ENCODE data around the gene PHC2.

- TF ChIP-seq CTCF (tag by site-specific recombination; IDR thresholded peaks at IDR 0.05) (no peak), SETDB1 (IDR thresholded peaks at IDR 0.05; ENCODE audit: insufficient read length, low read length) (no peak), SP3 (tag by site-specific recombination; IDR thresholded peaks at IDR 0.05) (no peak), ZNF76 (tag by site-specific recombination; IDR thresholded peaks at IDR 0.05; ENCODE audit: borderline replicate concordance, low read depth) (no peak), YY1 (tag by site-specific recombination; IDR thresholded peaks at IDR 0.05) (no peak), ZNF302 (tag by site-specific recombination; IDR thresholded peaks at IDR 0.05; ENCODE audit: low read depth) (no peak), ZNF121 (tag by site-specific recombination; IDR thresholded peaks at IDR 0.05) (no peak), ZNF416 (tag by site-specific recombination; IDR thresholded peaks at IDR 0.05) (no peak), ZNF558 (tag by site-specific recombination; IDR thresholded peaks at IDR 0.05) (no peak), ZBTB17 (tag by site-specific recombination; IDR thresholded peaks at IDR 0.05) (no peak), ZNF560 (tag by site-specific recombination; IDR thresholded peaks at IDR 0.05; ENCODE audit: borderline replicate concordance) (no peak), ZFP3 (tag by site-specific recombination; IDR thresholded peaks at IDR 0.05; ENCODE audit: low read depth) (no peak), ZNF24 (tag by site-specific recombination; IDR thresholded peaks at IDR 0.05) (no peak)
These were observed 144.3 kb downstream of the PHC2 start for GRCh38 chr1:33286451-33287185.
